ENCODE measurements around the gene TBC1D22A.

The TBC1D22A gene

GRCh38 chr22:47177334-47177815, 414.9 kb downstream of the TBC1D22A start (continued):
- TF ChIP-seq TSHZ2 (CRISPR knock-in tag; IDR thresholded peaks at IDR 0.05), result no peak

GRCh38 chr22:47178339-47178738, 415.9 kb downstream of the TBC1D22A start:
- no peak for TF ChIP-seq CSRNP3 (CRISPR knock-in tag; IDR thresholded peaks at IDR 0.05)
- no peak for TF ChIP-seq SNAI2 (CRISPR knock-in tag; IDR thresholded peaks at IDR 0.05)
- TF ChIP-seq TCF4 (CRISPR knock-in tag; IDR thresholded peaks at IDR 0.05; ENCODE audit: borderline replicate concordance), result no peak
- TF ChIP-seq CREB5 (CRISPR knock-in tag; IDR thresholded peaks at IDR 0.05; ENCODE audit: low read depth), result no peak
- TF ChIP-seq TOX (CRISPR knock-in tag; IDR thresholded peaks at IDR 0.05; ENCODE audit: borderline replicate concordance), result no peak
- TF ChIP-seq ZC3H10 (CRISPR knock-in tag; IDR thresholded peaks at IDR 0.05), result no peak
- TF ChIP-seq ZFP3 (CRISPR knock-in tag; IDR thresholded peaks at IDR 0.05), result no peak
- TF ChIP-seq ISL1 (CRISPR knock-in tag; IDR thresholded peaks at IDR 0.05), result no peak
- TF ChIP-seq OSR1 (CRISPR knock-in tag; IDR thresholded peaks at IDR 0.05), result no peak

GRCh38 chr22:47180796-47181195, 418.3 kb downstream of the TBC1D22A start:
- TF ChIP-seq POU6F1 (CRISPR knock-in tag; IDR thresholded peaks at IDR 0.05; ENCODE audit: borderline replicate concordance, low read depth) (no peak), ARNTL (CRISPR knock-in tag; IDR thresholded peaks at IDR 0.05; ENCODE audit: borderline replicate concordance, low read depth) (no peak), SNAI2 (CRISPR knock-in tag; IDR thresholded peaks at IDR 0.05) (no peak), ZFP3 (CRISPR knock-in tag; IDR thresholded peaks at IDR 0.05) (no peak), TSHZ2 (CRISPR knock-in tag; IDR thresholded peaks at IDR 0.05) (no peak), ZNF70 (CRISPR knock-in tag; IDR thresholded peaks at IDR 0.05) (no peak), PATZ1 (CRISPR knock-in tag; IDR thresholded peaks at IDR 0.05; ENCODE audit: borderline replicate concordance) (no peak)
- ATAC-seq, result no peak

More at GRCh38 chr22:47178339-47178738, 415.9 kb downstream of the TBC1D22A start:
- no peak for ATAC-seq
